ENCODE results near the gene ZFYVE19. TPM values are rescaled to one million over a fixed set of nuclear protein-coding genes. Genes with fewer than 3 reads are reported as not detected.

The ZFYVE19 gene
- total RNA-seq, 4 donors from 2014 or later = 16.5 to 33.4 (median 28.9) TPM

GRCh38 chr15:40815042-40815698 is 8.3 kb downstream of the ZFYVE19 start:
- intact Hi-C loops (cut with DNase I) = no loop called here
- no peaks in the 10 kb centered on the region for H3K27me3 ChIP-seq
- no peak overlapping the region for H3K4me3 ChIP-seq
- TF ChIP-seq POLR2A (IDR thresholded peaks at IDR 0.05) (no peak), CTCF (IDR thresholded peaks at IDR 0.05) (no peak)
- peaks cover 7 to 46% (median 13%) of the 10 kb centered on the region in 3 donors for H3K36me3 ChIP-seq
- no peak overlapping the region for H3K27ac ChIP-seq
- peaks cover 0 to 11% (median 0%) of the 10 kb centered on the region in 3 donors for H3K4me1 ChIP-seq
- no peaks in the 10 kb centered on the region for H3K9me3 ChIP-seq
- 79 to 85% methylated on average over 4 of the region's 4 CpGs for WGBS, 2 donors
- DNase-seq = no peak

GRCh38 chr15:40819048-40819447 is 12.2 kb downstream of the ZFYVE19 start:
- no peak for TF ChIP-seq CTCF (IDR thresholded peaks at IDR 0.05)
- TF ChIP-seq POLR2A (IDR thresholded peaks at IDR 0.05) = no peak
- intact Hi-C loops (cut with DNase I) = no loop called here
- Histone ChIP-seq H3K4me1 (no peaks in the 10 kb centered on the region), H3K27ac (no peak overlapping the region), H3K4me3 (no peak overlapping the region), H3K9me3 (no peaks in the 10 kb centered on the region), H3K27me3 (no peaks in the 10 kb centered on the region), H3K36me3 (peaks cover 0 to 10% (median 6%) of the 10 kb centered on the region in 3 donors)
- DNase-seq = no peak
- WGBS, 2 donors = 79 to 80% methylated on average over 7 of the region's 7 CpGs

- H3K9me3 ChIP-seq = no peaks in the 10 kb centered on the region
- no peaks in the 10 kb centered on the region for H3K36me3 ChIP-seq
- DNase-seq = no peak
- H3K27ac ChIP-seq = no peak overlapping the region
- no peak for TF ChIP-seq CTCF (IDR thresholded peaks at IDR 0.05)
- intact Hi-C loops (cut with DNase I) = no loop called here
- no peaks in the 10 kb centered on the region for H3K4me1 ChIP-seq
- H3K4me3 ChIP-seq = no peak overlapping the region
- H3K27me3 ChIP-seq = no peaks in the 10 kb centered on the region
- 77 to 89% methylated on average over 1 to 2 of the region's 2 CpGs for WGBS, 2 donors
These were observed 14.3 kb downstream of the ZFYVE19 start for GRCh38 chr15:40821195-40821594.

GRCh38 chr15:40823572-40824343 is 16.9 kb downstream of the ZFYVE19 start:
- intact Hi-C loops (cut with DNase I) = no loop called here
- WGBS, 2 donors = 55 to 74% methylated on average over 1 of the region's 1 CpG
- Histone ChIP-seq H3K4me1 (no peaks in the 10 kb centered on the region), H3K4me3 (no peak overlapping the region), H3K27me3 (no peaks in the 10 kb centered on the region), H3K9me3 (no peaks in the 10 kb centered on the region), H3K27ac (peak overlapping the region in 1 of 4 donors; percentile 6), H3K36me3 (no peaks in the 10 kb centered on the region)
- TF ChIP-seq POLR2A (IDR thresholded peaks at IDR 0.05) = no peak
- TF ChIP-seq CTCF (IDR thresholded peaks at IDR 0.05) = no peak
- DNase-seq = no peak

- no peak for DNase-seq
- no peak overlapping the region for H3K27ac ChIP-seq
- WGBS, 2 donors = 55 to 63% methylated on average over 5 of the region's 5 CpGs
These were observed 19.0 kb downstream of the ZFYVE19 start for GRCh38 chr15:40825661-40826422.

More at GRCh38 chr15:40825661-40826422, 19.0 kb downstream of the ZFYVE19 start:
- H3K4me3 ChIP-seq = no peak overlapping the region
- TF ChIP-seq POLR2A (IDR thresholded peaks at IDR 0.05) (no peak), CTCF (IDR thresholded peaks at IDR 0.05) (no peak)
- H3K9me3 ChIP-seq = no peaks in the 10 kb centered on the region
- H3K27me3 ChIP-seq = no peaks in the 10 kb centered on the region
- intact Hi-C loops (cut with DNase I) = no loop called here
- H3K36me3 ChIP-seq = no peaks in the 10 kb centered on the region
- no peaks in the 10 kb centered on the region for H3K4me1 ChIP-seq
